GM12878 (cell line): ENCODE data around the gene TYRO3. TPM values are rescaled to one million over a fixed set of nuclear protein-coding genes. Genes with fewer than 3 reads are reported as not detected.

Experiments used
- ASH2L ChIP-seq: fragments of 300-600, 200-600 bp; sonication (generic); IDR thresholded peaks from 2 replicates; pipeline ENCODE4 v1.6.1; 2017; ENCODE audit warnings: low read depth, mild to moderate bottlenecking, borderline replicate concordance
- CBFB ChIP-seq: IDR thresholded peaks from 2 replicates; pipeline ENCODE4 v1.6.1; 2016; ENCODE audit warnings: antibody characterized with exemption, low read depth
- EED ChIP-seq: sonication (generic); IDR thresholded peaks from 2 replicates; pipeline ENCODE4 v1.6.1; 2016; ENCODE audit warnings: antibody characterized with exemption, low read depth
- HDAC2 ChIP-seq: fragments of 200-600 bp; sonication (generic); IDR thresholded peaks from 2 replicates; pipeline ENCODE4 v1.6.1; 2017
- MEF2B ChIP-seq: fragments of 450-650 bp; IDR thresholded peaks from 2 replicates; pipeline ENCODE4 v1.6.1; 2018; ENCODE audit warnings: mild to moderate bottlenecking, moderate library complexity; ENCODE audit not compliant: partially characterized antibody, poor library complexity, severe bottlenecking
- STAT3 ChIP-seq: IDR thresholded peaks from 2 replicates; pipeline ENCODE4 v1.6.1; 2011; ENCODE audit warnings: low read depth, low read length, improper control_type of control experiment
- TCF12 ChIP-seq: IDR thresholded peaks from 2 replicates; pipeline ENCODE4 v1.6.1; 2011; ENCODE audit warnings: low read depth, mild to moderate bottlenecking, low read length
- ZNF207 ChIP-seq: fragments of 450-650 bp; IDR thresholded peaks from 2 replicates; pipeline ENCODE4 v1.6.1; 2014; ENCODE audit warnings: antibody characterized with exemption, mild to moderate bottlenecking, borderline replicate concordance
- ZNF274 ChIP-seq: IDR thresholded peaks from one replicate; pipeline ENCODE4 v1.8.0; 2011; ENCODE audit not compliant: insufficient read length, insufficient read depth
- polyA plus RNA-seq, 11 experiments: library from polyadenylated mRNA; depleted of rRNA in 4 of 11; unstranded in 6 of 11; stranded (reverse) in 5 of 11; fragments of >200 nt; fragmentation: Nextera tagmentation in 4 of 11; fragmentation: Illumina TruSeq in 1 of 11; extraction: Ambion mirVana in 4 of 11; extraction: Trizol in 1 of 11; gene quantifications; 1 replicate in 1 of 11; 2 replicates in 10 of 11; pipeline versions ENCODE4 v1.2.1 to v1.2.3, GENCODE V29; 2011 to 2016; ENCODE audit warnings: inconsistent platforms in 2 of 11, missing spikeins in 2 of 11, low read depth in 1 of 11
- total RNA-seq, 4 experiments: library from RNA; depleted of rRNA in 3 of 4; stranded (reverse); fragments of >200 nt in 3 of 4; fragmentation: Illumina TruSeq in 1 of 4; extraction: Trizol in 1 of 4; gene quantifications; 2 replicates each; pipeline versions ENCODE4 v1.2.1 to v1.2.3, GENCODE V29; 2013 to 2021
- TF ChIP-seq, protein P1 (sequence below): fragments of 450-650 bp; IDR thresholded peaks from 2 replicates; pipeline ENCODE4 v1.6.1; 2018; ENCODE audit warnings: mild to moderate bottlenecking, low read depth, moderate library complexity; ENCODE audit not compliant: partially characterized antibody
- TF ChIP-seq, protein P2 (sequence below): fragments of 450-650 bp; IDR thresholded peaks from 2 replicates; pipeline ENCODE4 v1.6.1; 2018; ENCODE audit warnings: borderline replicate concordance, mild to moderate bottlenecking; ENCODE audit not compliant: partially characterized antibody
- TF ChIP-seq, protein P3 (sequence below): fragments of 150-350 bp; IDR thresholded peaks from 2 replicates; pipeline ENCODE4 v1.6.1; 2016; ENCODE audit warnings: low read depth, low read length
- TF ChIP-seq, protein P4 (sequence below): IDR thresholded peaks from 2 replicates; pipeline ENCODE4 v1.6.1; 2012; ENCODE audit warnings: low read depth, low read length, improper control_type of control experiment
- TF ChIP-seq, protein P5 (sequence below): IDR thresholded peaks from 2 replicates; pipeline ENCODE4 v1.6.1; 2012; ENCODE audit warnings: improper control_type of control experiment, low read depth, low read length; ENCODE audit not compliant: insufficient replicate concordance

TYRO3 gene
- total and polyA plus RNA-seq, 10 of the 15 experiments (the other 5 are each of a cell fraction or from before 2014, with no cell fraction given), result 0.06 to 0.28 (median 0.13) TPM; not detected in 4

DNA sequence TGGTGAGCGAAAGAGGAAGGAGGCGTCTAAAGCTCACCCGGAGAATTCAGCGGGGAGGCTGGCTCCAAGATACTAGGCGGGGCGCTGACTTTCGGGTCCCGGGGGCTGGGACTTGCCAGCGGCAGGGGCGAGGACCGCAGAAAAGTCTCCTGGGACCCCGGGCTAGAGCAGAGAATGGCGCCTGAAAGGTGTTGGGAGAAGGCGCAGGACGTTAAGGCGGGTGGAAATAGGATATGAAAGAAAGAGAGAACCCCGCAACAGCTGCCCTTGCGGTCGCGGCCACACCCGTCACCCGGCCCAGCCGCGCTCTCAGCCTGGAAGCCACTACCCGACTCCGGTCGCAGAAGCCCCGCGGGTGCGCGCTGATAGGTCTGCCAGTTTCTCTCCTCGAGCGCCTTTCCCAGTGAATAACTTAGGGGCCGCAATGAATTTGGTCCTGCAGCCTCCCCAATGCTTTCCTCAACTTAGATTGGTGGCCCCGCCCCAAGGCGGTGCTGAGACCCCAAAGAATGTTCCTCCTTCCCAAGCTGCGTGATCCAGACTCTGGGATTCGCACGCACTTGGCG is 46.0 kb upstream of the TYRO3 start (continued):
- TF ChIP-seq, protein P1, sequence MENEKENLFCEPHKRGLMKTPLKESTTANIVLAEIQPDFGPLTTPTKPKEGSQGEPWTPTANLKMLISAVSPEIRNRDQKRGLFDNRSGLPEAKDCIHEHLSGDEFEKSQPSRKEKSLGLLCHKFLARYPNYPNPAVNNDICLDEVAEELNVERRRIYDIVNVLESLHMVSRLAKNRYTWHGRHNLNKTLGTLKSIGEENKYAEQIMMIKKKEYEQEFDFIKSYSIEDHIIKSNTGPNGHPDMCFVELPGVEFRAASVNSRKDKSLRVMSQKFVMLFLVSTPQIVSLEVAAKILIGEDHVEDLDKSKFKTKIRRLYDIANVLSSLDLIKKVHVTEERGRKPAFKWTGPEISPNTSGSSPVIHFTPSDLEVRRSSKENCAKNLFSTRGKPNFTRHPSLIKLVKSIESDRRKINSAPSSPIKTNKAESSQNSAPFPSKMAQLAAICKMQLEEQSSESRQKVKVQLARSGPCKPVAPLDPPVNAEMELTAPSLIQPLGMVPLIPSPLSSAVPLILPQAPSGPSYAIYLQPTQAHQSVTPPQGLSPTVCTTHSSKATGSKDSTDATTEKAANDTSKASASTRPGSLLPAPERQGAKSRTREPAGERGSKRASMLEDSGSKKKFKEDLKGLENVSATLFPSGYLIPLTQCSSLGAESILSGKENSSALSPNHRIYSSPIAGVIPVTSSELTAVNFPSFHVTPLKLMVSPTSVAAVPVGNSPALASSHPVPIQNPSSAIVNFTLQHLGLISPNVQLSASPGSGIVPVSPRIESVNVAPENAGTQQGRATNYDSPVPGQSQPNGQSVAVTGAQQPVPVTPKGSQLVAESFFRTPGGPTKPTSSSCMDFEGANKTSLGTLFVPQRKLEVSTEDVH, result no peak
- TF ChIP-seq TCF12, result peak; percentile 65; the same call in 1 of the 2 replicates
- TF ChIP-seq ASH2L, result no peak
- TF ChIP-seq, protein P2, sequence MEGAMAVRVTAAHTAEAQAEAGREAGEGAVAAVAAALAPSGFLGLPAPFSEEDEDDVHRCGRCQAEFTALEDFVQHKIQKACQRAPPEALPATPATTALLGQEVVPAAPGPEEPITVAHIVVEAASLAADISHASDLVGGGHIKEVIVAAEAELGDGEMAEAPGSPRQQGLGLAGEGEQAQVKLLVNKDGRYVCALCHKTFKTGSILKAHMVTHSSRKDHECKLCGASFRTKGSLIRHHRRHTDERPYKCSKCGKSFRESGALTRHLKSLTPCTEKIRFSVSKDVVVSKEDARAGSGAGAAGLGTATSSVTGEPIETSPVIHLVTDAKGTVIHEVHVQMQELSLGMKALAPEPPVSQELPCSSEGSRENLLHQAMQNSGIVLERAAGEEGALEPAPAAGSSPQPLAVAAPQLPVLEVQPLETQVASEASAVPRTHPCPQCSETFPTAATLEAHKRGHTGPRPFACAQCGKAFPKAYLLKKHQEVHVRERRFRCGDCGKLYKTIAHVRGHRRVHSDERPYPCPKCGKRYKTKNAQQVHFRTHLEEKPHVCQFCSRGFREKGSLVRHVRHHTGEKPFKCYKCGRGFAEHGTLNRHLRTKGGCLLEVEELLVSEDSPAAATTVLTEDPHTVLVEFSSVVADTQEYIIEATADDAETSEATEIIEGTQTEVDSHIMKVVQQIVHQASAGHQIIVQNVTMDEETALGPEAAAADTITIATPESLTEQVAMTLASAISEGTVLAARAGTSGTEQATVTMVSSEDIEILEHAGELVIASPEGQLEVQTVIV, result no peak
- no peak for TF ChIP-seq EED
- 0 out of 2 replicates have a peak, but pooled peaks have one; percentile 27 for TF ChIP-seq CBFB
- peak; percentile 78 for TF ChIP-seq MEF2B
- TF ChIP-seq, protein P3, sequence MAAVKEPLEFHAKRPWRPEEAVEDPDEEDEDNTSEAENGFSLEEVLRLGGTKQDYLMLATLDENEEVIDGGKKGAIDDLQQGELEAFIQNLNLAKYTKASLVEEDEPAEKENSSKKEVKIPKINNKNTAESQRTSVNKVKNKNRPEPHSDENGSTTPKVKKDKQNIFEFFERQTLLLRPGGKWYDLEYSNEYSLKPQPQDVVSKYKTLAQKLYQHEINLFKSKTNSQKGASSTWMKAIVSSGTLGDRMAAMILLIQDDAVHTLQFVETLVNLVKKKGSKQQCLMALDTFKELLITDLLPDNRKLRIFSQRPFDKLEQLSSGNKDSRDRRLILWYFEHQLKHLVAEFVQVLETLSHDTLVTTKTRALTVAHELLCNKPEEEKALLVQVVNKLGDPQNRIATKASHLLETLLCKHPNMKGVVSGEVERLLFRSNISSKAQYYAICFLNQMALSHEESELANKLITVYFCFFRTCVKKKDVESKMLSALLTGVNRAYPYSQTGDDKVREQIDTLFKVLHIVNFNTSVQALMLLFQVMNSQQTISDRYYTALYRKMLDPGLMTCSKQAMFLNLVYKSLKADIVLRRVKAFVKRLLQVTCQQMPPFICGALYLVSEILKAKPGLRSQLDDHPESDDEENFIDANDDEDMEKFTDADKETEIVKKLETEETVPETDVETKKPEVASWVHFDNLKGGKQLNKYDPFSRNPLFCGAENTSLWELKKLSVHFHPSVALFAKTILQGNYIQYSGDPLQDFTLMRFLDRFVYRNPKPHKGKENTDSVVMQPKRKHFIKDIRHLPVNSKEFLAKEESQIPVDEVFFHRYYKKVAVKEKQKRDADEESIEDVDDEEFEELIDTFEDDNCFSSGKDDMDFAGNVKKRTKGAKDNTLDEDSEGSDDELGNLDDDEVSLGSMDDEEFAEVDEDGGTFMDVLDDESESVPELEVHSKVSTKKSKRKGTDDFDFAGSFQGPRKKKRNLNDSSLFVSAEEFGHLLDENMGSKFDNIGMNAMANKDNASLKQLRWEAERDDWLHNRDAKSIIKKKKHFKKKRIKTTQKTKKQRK, result no peak
- TF ChIP-seq, protein P4, sequence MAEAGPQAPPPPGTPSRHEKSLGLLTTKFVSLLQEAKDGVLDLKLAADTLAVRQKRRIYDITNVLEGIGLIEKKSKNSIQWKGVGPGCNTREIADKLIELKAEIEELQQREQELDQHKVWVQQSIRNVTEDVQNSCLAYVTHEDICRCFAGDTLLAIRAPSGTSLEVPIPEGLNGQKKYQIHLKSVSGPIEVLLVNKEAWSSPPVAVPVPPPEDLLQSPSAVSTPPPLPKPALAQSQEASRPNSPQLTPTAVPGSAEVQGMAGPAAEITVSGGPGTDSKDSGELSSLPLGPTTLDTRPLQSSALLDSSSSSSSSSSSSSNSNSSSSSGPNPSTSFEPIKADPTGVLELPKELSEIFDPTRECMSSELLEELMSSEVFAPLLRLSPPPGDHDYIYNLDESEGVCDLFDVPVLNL, result no peak
- TF ChIP-seq ZNF207, result no peak
- TF ChIP-seq ZNF274, result no peak
- TF ChIP-seq, protein P5, sequence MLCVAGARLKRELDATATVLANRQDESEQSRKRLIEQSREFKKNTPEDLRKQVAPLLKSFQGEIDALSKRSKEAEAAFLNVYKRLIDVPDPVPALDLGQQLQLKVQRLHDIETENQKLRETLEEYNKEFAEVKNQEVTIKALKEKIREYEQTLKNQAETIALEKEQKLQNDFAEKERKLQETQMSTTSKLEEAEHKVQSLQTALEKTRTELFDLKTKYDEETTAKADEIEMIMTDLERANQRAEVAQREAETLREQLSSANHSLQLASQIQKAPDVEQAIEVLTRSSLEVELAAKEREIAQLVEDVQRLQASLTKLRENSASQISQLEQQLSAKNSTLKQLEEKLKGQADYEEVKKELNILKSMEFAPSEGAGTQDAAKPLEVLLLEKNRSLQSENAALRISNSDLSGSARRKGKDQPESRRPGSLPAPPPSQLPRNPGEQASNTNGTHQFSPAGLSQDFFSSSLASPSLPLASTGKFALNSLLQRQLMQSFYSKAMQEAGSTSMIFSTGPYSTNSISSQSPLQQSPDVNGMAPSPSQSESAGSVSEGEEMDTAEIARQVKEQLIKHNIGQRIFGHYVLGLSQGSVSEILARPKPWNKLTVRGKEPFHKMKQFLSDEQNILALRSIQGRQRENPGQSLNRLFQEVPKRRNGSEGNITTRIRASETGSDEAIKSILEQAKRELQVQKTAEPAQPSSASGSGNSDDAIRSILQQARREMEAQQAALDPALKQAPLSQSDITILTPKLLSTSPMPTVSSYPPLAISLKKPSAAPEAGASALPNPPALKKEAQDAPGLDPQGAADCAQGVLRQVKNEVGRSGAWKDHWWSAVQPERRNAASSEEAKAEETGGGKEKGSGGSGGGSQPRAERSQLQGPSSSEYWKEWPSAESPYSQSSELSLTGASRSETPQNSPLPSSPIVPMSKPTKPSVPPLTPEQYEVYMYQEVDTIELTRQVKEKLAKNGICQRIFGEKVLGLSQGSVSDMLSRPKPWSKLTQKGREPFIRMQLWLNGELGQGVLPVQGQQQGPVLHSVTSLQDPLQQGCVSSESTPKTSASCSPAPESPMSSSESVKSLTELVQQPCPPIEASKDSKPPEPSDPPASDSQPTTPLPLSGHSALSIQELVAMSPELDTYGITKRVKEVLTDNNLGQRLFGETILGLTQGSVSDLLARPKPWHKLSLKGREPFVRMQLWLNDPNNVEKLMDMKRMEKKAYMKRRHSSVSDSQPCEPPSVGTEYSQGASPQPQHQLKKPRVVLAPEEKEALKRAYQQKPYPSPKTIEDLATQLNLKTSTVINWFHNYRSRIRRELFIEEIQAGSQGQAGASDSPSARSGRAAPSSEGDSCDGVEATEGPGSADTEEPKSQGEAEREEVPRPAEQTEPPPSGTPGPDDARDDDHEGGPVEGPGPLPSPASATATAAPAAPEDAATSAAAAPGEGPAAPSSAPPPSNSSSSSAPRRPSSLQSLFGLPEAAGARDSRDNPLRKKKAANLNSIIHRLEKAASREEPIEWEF, result no peak
- TF ChIP-seq STAT3, result no peak
- TF ChIP-seq HDAC2, result no peak
